ENCODE results near the gene LAMA4.

Gene LAMA4

GRCh38 chr6:112184951-112185350 is 69.4 kb downstream of the LAMA4 start:
- DNase-seq (ENCODE audit: low read depth) = no peak

DNA sequence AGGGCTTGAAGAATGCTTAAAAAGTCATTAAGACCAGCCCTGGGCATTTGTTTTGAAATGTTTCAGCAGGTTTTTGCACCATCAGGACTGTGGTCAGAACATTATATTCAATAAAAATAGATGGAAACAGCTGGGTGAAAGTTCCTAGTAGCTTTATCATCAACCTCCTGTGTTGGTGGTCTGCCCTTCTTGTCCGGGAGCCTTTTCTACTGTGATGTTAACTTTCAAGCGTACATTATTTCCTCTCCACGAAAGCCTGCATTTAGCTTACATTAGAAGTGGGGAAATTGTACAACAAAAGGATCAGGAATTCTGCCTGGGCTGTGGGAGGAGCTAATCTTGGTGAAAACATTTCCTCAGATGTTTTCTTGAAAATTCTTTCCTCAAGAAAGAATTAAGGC is 71.1 kb downstream of the LAMA4 start:
- no peak for DNase-seq (ENCODE audit: low read depth)

DNA sequence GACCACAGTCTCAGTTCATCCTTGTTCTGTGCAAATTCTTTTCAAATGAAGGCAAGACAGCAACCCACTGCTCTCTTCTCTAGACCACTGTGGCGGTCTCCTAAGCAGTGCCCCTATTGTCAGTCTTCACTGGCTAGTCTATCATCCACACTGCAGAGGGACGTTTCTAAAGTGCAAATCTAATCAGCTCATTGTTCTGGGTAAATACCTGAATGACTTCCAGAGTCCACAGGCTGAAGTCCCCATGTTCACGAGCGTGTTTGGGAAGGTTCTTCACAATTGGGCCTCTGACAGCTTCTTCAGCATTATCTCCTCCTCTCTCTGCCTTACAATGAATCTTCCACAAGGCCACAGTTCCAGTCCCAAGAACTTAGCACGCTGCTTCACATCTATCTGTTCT is 73.2 kb downstream of the LAMA4 start:
- no peak for DNase-seq (ENCODE audit: low read depth)

GRCh38 chr6:112180095-112180820 is 74.1 kb downstream of the LAMA4 start:
- DNase-seq (ENCODE audit: low read depth) = peak; percentile 15

GRCh38 chr6:112179631-112180030 is 74.7 kb downstream of the LAMA4 start:
- no peak for DNase-seq (ENCODE audit: low read depth)

GRCh38 chr6:112178846-112179245 is 75.5 kb downstream of the LAMA4 start:
- no peak for DNase-seq (ENCODE audit: low read depth)

GRCh38 chr6:112177092-112177491 is 77.3 kb downstream of the LAMA4 start:
- no peak for DNase-seq (ENCODE audit: low read depth)

DNA sequence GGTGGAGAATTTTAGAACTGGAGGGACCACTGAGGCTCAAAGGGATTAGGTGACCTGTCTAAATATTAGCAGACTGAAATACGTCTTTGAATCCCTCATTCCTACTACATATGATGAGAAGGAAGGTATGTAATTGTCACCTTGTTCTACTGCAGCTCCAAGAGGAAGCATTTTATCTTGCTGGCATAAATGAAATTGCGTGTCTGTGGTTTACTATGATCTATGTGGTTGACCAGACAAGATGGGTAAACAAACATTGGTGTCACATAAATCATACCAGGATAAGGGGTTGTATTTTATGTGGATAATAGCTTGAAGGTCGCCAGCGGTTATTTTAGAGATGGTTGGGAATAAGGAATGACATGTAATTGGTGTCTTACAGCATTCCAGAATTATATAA is 78.2 kb downstream of the LAMA4 start:
- no peak for DNase-seq (ENCODE audit: low read depth)

GRCh38 chr6:112173221-112173804 is 81.1 kb downstream of the LAMA4 start:
- no peak for DNase-seq (ENCODE audit: low read depth)

- no peak for DNase-seq (ENCODE audit: low read depth)
These were observed 81.8 kb downstream of the LAMA4 start for GRCh38 chr6:112172540-112172939.

GRCh38 chr6:112169541-112169940 is 84.8 kb downstream of the LAMA4 start:
- DNase-seq (ENCODE audit: low read depth) = no peak

- peak; percentile 67 for DNase-seq (ENCODE audit: low read depth)
These were observed 90.8 kb downstream of the LAMA4 start for GRCh38 chr6:112163295-112164257.

DNA sequence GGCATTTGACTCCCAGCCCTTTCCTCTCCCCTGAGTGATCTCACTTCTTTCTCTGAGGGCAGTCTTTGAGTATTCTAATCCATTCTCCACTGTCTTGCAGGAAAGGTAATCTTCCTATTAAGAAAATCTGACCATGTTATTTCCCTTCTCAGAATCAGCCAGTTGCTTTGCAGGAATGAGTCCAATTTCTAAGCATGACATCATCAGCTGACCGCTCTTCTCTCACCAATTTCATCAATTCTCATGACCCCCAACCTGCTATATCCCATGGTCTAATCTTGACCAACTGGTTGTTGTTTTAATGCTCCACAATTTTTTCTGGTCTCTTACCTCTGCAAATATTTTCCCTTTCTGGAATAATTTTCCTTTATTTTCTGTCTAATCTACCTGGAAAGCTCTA is 93.6 kb downstream of the LAMA4 start:
- DNase-seq (ENCODE audit: low read depth) = no peak

- DNase-seq (ENCODE audit: low read depth) = no peak
These were observed 97.7 kb downstream of the LAMA4 start for GRCh38 chr6:112156668-112157067.

DNA sequence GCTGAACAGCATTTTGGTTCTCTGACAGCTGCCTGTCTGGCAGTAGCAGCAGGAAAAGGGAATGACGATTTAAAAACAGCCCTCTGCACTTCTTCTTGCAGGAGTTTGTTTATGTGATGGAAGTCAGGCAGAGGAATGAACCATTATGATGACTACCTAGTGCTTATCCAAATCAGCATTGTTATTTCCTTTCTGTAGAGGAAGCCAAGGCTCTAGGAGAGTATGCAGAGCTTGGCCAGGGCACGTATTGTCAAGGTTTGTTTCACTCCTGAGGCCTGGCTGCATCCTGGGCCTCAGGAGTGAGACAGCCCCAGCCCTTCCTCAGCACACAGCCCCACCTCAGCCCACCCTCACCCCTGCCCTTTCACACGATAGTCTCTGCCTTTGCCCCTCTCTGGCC is 98.5 kb downstream of the LAMA4 start:
- DNase-seq (ENCODE audit: low read depth) = no peak

DNA sequence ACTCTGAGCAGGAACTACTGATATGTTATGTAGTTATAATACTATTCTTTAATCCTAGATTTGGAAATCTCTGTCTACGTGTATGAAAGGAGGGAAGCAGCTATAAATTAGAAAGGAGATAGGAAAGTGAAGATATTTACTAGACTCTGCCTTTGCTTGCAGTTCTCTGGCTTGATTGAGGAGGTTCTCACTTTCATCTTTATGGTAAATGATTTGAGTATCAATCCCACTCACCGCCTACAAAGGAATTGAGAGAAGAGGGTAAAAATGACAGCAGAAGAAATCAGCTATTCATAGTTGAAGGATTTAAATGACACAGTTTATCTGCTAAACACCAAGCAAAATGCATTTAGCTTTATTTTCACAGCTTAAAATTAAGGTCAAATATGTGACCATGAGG is 99.7 kb downstream of the LAMA4 start:
- no peak for DNase-seq (ENCODE audit: low read depth)

DNA sequence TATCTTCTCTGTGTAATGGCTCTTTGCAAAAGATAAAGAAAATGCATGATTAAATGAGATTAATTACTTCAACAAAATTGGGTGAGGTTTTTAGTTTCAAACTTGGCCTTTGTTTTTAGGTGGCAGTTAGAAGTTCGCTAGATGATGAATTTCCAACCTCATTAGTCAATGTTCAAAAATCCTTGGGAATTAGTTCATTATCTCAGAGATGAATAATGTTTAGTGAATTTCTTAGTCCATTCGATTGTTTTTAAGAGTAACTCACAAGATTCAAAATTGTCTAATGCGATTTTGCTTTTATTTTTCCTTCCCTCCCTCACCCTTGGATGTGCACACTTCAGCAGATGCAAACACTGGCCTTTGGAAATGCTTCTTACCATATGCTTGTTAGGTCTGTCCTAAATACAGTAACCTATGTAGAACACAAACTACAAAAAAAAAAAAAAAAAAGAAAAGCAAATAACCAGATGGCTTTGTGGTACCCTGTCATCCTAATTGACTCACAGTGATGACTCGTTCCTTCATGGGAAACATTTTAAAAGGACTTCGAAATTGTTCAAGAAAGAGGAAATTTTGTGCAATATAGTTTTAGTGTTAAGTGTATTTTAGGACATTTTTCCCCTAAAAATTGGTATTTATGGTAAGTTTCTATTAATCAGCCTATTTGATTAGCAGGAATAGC is 100.3 kb downstream of the LAMA4 start:
- no peak for DNase-seq (ENCODE audit: low read depth)

DNA sequence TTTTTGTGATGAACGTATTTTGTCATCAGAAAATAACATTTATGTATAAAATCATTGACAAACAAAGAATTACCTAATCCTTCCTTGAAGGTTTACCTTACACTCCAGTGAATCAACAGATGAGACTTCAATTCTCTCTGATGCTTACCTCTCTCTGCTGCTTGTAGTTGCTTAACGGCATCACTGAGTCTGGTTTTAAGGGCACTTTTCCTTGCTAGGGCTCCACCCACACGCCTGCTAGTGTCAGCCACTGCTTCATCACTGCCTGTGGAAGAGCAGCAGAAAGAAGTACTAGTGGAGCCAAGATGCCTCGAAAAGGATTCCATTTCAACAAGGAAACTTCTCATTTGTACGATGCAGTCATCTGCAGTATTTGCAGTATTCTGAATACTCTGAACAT is 104.0 kb downstream of the LAMA4 start:
- DNase-seq (ENCODE audit: low read depth) = no peak

DNA sequence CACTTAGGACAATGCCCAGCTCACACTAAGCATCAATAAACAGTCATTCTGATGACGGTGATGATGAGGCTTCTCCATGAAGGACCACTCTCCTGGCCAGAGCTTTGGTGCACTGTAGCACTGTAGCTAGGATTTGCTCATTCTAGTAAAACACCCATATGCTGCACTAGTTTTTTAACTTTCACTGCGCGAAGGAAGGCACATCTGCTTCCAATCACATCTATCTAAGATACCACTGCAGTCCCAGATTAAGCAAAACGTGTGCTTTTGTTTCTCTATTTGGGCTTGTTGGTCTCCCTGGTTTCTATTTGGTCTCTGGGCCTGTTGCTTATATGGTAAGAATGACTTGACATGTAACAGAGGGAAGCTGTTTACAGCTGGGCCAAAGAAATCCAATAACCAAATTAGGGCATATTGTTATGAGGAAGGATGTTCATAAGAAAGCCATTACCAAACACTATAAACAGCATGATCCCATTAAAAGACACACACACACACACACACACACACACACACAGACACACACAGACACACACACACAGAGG is 104.6 kb downstream of the LAMA4 start:
- no peak for DNase-seq (ENCODE audit: low read depth)

GRCh38 chr6:112149236-112149635 is 105.1 kb downstream of the LAMA4 start:
- no peak for DNase-seq (ENCODE audit: low read depth)

GRCh38 chr6:112148103-112148502 is 106.3 kb downstream of the LAMA4 start:
- DNase-seq (ENCODE audit: low read depth) = no peak

DNA sequence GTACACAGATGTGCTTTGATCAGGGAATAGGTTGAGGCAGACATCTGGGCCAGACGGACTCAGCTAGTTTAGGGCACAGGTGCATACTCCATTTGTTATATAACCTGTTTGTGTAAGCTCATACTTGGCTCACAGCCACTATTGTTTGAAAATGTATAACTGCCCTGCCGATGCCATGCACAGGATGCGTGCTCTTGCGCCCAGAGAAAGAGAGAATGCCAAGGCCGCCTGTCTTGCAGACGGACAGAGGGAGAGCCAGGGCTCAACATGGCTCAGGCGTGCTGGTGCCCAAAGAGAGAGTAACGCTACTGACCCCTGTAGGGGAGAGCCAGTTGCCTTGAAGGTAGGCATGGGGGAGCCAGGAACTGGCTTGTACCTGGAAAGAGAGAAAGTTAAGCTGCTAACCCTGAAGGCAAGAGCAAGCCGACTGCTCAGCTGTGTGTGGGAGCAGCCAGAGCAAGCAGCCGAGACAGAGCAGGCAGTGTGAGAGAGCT is 109.2 kb downstream of the LAMA4 start:
- DNase-seq (ENCODE audit: low read depth) = no peak
